Stimulated activated CD4-positive, alpha-beta T cell treated with anti-CD3 and anti-CD28 coated beads, Interleukin-1b, Interleukin-23, amount 100 ng/mL, for 24 hours (primary cell): ENCODE data around the gene ZSWIM2.
"Not testable (repeated sequence)": the region's sequence is repeated elsewhere in the genome, so short reads cannot be mapped to it uniquely, and the experiment has no call there.

Source experiments
- DNase-seq, 4 experiments: peaks; one replicate each; pipeline ENCODE4 v3.0.0-alpha.2; 2020; ENCODE audit warnings: low read depth in 4 of 4, low spot score in 1 of 4

ZSWIM2 gene, protein sequence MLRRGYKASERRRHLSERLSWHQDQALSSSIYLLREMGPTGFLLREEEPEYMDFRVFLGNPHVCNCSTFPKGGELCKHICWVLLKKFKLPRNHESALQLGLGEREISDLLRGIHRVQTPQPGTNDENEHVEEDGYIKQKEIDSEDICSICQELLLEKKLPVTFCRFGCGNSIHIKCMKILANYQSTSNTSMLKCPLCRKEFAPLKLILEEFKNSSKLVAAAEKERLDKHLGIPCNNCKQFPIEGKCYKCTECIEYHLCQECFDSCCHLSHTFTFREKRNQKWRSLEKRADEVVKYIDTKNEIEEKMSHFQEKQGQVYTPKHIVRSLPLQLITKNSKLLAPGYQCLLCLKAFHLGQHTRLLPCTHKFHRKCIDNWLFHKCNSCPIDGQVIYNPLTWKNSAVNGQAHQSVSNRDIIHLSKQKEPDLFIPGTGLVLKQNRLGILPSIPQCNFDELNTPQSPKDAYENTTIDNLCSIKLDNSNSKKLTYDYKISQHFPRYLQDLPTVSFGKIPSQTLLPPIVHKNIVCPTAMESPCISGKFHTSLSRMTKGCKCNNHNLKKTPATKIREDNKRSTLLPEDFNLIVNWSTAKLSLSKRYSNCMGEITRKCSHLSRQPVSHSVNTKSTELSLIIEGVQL

DNA sequence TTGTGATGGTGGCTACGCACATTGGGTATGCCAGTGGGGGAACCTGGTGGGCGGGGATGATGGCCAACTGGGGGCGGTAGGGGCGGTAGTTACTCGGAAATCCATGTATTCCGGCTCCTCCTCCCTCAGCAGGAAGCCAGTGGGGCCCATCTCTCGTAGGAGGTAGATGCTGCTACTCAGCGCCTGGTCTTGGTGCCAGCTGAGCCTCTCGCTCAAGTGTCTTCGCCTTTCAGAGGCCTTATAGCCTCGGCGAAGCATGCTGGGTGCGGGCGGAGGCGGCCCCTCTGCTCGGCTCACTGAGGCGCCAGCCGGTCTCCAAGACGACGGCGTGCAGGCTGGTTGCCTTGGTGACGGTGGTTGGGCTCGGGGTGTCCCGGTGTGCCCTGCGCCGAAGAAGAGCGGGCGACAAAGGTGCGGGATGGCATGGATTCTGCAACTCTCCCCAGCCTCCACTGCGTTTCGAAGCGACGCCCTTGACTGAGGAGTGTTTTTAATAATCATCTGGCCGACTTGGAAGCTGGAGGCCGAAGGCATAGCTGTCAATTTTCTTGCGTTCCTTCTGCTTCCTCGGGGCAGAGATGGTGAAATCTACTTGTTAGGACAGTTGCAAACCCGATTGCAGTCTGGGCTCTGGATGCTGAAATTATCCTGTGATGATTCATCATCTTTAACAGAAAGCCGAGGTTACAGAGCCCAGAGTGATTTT, at the start of gene ZSWIM2:
ZSWIM2 (minus strand) TSS at position 298 of the 706 bp plus-strand sequence; CDS start at position 258, 40 bp downstream.
- DNase-seq, result peak in 1 of 4 experiments; percentile 8

DNA sequence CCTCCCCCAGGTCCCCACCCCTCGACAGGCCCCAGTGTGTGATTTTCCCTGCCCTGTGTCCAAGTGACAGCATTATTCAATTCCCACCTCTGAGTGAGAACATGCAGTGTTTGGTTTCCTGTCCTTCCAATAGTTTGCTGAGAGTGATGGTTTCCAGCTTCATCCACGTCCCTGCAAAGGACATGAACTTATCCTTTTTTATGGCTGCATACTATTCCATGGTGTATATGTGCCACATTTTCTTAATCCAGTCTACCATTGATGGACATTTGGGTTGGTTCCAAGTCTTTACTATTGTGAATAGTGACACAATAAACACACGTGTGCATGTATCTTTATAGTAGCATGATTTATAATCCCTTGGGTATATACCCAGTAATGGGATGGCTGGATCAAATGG, 47.2 kb upstream of the ZSWIM2 start:
- DNase-seq, result not testable (repeated sequence)

DNA sequence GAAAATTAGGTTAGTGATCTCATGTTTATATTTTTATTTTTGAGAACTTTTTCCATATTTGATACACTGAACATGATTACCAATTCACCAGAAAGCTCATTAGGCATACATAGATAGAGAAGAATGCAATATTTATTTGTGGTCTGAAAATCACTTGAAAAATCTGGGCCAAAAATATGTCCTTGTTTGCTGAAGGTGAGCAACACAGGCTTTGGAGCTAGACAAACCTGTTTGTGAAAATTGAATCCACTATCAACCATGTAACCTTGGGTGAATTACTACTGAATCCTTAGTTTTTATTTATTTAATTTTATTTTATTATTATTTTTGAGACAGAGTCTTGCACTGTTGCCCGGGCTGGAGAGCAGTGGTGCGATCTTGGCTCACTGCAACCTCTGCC, 46.5 kb upstream of the ZSWIM2 start:
- no peak for DNase-seq

DNA sequence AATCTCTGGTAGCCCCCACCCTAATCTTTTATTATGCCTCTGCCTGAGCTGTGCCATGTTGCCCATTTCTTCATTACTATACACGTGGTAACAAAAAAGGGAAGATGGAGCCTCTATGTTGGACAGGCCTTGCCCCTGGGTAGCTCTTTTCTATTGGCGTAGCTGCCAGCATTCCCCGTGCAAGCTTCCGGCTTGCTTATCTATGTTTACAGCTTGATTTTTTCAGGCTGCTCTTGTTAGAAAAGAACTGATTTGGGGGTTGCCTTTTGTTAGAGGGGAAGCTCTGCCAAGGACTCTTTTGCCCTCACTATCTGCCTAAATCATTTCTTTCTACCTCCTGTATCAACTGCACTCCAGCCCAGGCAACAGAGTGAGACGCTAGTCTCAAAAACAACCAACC, 45.5 kb upstream of the ZSWIM2 start:
- no peak for DNase-seq

DNA sequence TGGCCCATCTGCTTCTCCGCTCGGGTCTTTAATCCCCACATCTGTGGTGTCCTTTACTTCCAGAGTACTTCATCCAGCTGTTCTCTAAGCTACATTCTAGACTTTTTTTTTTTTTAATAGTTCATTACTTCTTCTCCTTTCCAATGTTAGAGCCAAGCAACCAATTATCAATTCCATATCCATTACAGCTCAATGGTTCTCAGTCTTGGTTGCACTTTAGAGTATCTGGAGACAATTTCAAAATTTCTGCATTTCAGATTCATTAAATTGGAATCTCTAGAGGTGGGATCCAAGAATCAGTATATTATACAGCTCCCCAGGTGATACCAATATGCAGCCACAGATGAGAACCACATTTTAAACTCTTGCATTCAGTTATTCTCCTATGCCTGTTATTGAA, 43.9 kb upstream of the ZSWIM2 start:
- no peak for DNase-seq

DNA sequence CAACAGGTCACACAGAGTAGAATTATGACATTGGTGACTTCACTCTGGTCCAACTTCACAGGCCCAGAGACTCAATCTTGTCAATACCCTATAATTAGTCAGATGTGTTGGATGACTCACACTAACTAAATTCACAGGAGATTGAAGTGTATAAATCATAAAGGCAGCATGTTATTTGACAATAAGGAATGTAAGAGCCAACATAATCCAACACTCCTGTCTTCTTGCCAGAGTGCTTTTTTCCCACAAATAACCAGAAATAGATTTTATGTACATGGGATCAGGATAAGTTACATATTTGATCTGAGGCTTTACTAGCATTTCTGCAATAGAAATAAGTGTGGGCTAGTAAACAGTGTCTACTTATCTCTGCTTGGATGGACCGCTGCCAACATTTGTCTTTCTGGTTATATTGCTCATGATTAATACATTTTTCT, 42.2 kb upstream of the ZSWIM2 start:
- no peak for DNase-seq

DNA sequence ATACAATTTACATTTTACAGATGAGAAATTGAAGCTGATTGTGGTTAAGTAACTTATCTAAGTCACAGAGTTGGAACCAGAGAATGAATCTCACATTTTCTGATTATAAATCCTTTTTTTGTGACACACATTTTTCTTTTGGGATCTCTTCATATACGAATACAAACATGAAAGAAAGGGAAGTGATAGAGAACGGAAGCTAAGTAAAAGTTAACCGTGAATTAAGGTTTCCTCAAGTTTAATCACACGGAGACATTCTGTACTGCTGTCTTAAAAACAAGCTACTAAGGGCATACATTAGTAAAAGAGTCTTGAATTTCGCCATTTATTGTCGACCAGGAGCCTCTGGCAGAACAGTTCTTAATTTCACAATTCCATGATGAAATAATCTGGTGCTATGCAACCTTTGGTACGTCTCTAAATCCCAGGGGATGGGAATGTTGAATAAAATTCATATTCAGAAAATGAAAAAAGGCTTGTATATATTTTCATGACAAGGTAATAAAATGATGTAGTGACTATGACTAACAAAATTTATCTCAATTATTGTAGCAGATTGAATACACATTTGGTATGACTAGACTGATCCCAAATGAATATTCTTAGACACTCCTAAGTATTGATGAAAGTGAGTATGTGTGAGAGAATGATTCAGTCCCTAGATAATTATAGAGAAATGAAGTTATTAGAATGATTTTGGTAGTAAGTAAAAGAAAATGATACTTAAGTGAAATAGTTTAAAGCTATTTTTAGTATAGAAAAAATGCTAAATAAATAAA, 40.3 kb upstream of the ZSWIM2 start:
- no peak for DNase-seq

DNA sequence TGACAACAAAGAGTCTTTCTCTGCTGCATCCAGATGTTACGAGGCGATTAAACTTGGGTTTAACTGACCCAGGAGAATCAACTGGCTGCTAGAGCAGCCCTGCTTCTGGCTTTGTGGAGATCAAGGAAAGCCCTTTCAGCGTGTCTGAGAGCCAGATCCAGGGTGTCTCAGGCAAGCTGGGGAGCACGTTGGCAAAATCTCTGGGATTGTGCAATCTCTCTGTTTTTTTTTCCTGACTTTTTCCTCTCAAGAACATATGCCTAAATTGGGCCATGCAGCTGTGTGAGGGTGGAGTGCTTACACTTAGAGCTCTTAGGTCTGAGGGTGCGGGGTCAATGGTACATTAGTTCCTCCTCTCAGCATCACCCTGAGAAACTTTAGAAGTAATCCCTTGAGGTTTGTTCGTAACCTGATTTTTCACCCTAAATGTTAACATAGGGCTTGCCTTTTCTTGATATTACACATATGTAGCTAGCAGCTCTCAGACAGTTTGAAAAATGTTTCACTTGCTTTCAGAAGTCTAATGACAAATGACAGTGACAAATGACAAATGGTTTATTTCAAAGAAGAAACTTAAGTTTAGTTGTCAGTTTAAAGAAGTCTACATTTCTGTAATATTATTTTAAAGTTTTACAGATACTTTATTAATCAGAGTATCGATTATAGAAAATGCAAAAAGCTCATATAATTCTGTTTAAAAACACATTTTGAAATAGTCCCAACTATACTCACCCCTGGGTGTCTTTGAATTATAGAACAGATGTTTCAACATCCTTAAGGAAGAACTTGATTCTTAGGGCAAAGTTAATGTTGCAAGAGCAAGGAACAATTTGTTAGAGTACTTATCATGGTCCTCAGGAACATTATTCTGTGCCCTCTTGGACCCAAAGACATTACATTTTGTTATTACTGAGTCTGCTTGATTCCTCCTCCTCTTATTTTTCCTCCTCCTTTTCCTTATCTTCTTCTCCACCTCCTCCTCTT, 38.4 kb upstream of the ZSWIM2 start:
- DNase-seq, result no peak

DNA sequence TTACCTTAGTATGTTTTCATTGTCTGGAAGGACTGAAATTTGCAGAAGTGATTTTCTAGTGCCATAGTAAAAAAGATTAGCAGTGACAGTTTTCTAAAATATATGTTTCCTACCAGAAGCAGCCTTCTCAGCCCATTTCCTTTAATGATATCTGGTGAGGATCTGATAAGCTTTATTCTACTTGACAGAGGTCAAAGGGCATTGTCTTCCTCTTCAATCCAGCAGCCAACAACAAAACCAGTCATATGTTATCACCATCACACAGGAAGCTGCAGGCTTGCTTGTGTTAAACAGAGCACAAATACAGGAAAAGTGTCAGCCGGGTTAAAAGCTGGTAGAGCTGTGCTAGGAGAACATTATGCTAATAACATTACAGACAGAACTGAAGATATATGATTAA, 35.6 kb upstream of the ZSWIM2 start:
- no peak for DNase-seq

DNA sequence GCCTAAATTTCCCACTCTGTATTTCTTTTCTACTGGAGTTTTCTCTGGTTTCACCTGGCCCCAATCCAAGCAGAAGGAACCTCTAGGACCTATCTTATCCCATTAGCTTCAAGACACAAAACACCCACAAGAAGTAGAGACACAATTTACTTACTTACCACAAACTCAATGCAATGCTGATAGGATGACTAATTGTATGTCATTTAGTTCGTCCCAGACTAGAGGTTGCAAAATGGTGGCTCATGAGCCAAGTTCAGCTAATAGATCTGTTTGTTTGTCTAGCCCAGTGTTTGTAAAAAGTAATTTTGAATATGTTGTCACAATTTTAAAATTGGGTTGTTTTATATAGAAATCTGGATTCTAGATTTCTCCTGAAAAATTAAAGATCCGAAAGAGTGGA, 34.7 kb upstream of the ZSWIM2 start:
- DNase-seq, result no peak

DNA sequence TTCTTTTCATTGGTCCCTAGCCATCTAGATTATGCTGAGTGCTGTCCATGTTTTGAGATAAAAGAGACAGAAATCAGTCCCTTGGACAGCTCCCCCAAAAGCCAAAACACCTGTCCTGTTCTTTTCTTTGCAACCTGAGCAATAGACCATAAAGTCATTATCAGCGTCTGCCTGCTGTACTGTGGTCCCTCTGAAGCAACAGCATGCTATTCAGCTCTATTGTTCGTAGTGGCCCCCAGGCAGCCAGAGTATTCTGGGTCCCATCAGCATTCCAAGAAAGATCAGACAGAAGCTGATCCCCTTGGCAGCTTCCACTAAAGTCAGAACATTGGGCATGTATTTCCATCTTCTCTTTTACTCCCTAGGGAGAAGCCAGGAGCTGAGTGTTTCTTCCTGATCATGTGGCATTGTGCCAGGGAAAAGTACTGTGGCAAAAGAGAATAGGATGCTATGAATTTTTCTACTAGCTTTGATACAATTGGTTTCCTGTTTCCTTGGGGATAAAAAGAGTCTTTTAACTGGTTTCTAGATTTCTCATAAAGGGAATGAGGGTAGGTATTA, 33.6 kb upstream of the ZSWIM2 start:
- DNase-seq, result no peak

DNA sequence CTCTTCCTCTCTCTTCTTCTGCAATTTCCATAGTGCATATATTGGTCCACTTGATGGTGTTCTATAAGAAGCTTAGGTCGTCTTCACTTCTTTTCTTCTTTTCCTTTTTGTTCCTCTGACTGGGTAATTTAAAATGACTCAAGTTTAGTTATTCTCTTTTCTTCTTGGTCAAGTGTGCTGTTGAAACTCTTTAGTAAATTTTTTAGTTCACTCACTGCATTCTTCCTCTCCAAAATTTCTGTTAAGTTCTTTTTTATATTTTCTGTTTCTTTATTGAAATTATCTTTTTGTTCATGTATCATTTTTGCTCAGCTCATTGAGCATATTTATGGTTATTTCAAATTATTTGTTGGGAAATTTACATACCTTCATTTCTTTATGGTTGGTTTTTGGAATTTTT, 32.7 kb upstream of the ZSWIM2 start:
- DNase-seq, result no peak

DNA sequence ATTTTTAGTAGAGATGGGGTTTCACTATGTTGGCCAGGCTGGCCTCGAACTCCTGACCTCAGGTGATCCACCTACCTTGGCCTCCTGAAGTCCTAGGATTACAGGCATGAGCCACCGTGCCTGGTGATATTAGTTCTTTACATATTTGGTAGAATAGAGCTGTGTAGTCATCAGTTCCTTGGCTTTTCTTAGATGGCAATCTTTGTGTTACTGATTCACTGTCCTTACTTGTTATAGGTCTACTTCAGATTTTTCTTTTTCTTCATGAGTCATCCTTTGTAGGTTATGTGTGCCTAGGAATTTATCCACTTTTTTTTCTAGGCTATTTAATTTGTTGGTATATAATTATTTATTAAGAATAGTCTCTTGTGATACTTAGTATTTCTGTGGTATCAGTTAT, 30.3 kb upstream of the ZSWIM2 start:
- no peak for DNase-seq

DNA sequence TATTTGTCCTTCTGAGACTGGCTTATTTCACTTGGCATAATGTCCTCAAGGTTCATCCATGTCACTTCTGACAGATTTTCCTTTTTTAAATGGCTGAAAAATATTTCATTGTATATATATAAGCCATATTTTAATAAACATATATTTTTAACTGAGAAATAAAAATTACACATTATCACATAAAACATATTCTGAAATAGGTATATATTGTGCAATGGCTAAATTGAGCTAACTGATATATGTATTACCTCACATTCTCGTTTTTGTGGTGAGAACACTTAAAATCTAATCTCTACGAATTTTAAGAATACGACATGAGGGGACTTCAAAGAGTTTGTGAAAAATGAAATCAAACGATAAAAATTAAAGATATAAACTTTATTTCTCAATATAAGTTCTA, 25.7 kb upstream of the ZSWIM2 start:
- DNase-seq, result no peak

DNA sequence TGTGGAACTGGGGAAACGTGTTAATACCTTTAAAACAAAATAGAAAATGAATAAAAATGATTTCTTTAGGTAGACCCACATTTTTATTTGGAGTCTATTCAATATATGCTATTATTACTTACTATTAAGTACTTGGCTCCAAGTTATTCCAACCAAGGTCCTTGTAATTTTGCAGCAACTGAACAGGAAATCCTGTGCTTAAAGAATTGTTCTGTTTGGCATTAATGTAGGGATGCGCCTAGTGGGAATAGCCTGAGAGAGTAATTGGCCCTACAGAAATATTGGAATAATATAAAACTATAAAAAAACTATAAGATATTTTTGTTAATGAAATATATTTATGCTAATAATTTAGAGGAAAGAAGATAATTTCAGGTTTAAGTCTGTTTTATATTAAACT, 22.9 kb upstream of the ZSWIM2 start:
- no peak for DNase-seq

DNA sequence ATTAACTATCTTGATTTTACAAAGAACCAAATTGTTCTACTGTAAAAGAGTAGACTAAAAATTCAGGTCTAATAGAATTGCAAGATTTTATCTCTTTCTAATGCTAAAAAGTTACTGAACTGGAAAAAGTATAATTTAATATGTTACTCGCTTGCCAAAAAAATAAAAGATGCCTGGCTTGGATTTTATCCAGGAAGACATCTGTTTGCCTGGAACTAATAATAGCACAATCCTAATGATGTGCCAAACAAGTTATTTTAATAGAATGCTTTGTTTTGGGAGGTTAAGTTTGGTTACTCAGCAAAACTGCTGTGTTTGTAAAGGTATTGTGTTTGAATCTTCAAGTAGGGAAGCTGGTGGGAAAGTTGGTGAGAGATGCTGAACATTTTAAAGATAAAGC, 19.4 kb upstream of the ZSWIM2 start:
- no peak for DNase-seq

DNA sequence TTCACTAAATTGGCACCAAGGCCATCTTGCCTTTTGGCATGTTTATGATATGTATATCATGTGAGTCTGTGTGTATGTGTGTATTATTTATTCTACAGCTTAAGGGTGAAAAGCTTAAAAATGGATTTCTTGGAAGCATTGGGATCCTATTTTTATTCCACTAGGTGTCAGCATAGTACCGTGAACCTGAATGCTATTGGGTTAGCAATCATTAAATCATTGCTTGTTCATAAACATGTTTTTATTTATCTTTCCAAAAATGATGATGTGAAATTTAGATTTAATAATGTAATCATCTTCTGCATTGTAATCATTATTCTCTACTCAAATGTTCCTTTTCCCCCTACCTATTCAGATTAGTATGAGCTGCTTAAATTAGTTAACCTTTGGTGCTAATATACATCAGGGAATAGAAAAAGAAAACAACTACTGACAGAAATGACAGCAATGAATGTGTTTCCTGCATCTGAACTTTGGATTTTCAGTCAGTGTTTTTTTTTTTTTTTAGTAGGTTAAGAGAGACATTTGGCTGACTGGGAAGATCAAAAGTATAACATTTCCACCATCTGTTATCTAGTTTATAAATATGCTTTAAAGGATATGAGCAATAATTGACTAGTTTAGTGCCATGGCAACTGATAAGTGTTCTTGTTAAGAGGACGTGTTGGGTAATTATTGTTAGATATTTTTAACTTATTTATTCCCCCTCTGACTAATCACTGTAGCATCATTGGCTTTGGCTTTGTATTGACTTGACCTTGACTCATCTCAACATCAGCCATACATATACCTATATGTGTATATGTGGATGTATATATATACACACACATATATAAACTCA, 14.1 kb upstream of the ZSWIM2 start:
- DNase-seq, result no peak

DNA sequence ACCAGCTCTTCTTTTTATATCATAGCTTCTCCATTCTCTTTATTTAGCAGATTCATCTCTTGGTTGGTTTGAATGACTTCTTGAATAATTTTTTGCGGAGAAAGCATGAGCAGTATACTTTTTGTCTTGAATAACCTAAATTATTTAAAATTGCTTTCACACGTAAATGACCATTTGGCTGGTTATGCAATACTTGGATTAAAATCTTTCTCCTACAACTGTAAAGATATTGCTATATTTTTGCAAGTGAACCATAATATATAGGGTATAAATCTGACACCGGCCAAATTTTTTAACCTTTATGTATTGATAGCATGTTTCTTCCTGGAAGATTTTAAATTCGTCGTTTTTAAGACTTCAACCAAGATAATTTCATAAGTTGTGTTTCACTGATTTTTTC, 6.2 kb upstream of the ZSWIM2 start:
- no peak for DNase-seq

DNA sequence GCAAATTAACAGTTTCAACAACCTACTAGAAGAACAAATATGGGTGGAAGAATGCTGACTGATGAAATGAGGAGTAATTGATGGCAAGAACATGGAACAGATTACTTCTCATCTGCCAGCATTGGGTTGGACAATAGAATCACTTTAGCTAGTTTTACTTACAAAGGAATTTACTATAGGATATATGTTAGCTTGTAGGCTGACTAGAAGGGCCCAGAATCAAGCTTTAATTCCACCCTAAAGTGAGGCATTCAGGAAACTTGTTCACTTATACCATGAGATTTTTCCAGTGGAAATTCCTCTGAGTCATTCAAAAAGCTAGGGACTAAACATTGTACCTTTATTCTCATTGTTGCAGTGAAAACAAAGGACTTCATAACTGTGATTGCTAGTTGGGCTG, 5.0 kb upstream of the ZSWIM2 start:
- no peak for DNase-seq
